ENCODE results near the gene EDC4. TPM values are rescaled to one million over a fixed set of nuclear protein-coding genes. Genes with fewer than 3 reads are reported as not detected.

EDC4 gene
- polyA plus RNA-seq, result 10 to 100 TPM; 30.6 to 76.5 (median 55.2) TPM
- long read RNA-seq, donor 1, result 0 reads
- long read RNA-seq, donor 2, result 0 reads
- long read RNA-seq, donor 3, result 0 reads
- long read RNA-seq, donor 4, result 0 reads
- long read RNA-seq, donor 5, result 0 reads
- long read RNA-seq, donor 6, full-length matches to known transcripts, result 2 of 2 reads
- long read RNA-seq, donor 6, partial matches to known transcripts, result 0 of 2 reads
- long read RNA-seq, donor 6, other reads (novel, unspliced or antisense), result 0 of 2 reads
- long read RNA-seq, donor 7, full-length matches to known transcripts, result 4 of 4 reads
- long read RNA-seq, donor 7, partial matches to known transcripts, result 0 of 4 reads
- long read RNA-seq, donor 7, other reads (novel, unspliced or antisense), result 0 of 4 reads
- long read RNA-seq, donor 8, result 0 reads
- long read RNA-seq, donor 9, partial matches to known transcripts, result 0 of 1 reads
- long read RNA-seq, donor 9, other reads (novel, unspliced or antisense), result 0 of 1 reads
- long read RNA-seq, donor 10, full-length matches to known transcripts, result 1 of 1 reads
- long read RNA-seq, donor 10, partial matches to known transcripts, result 0 of 1 reads
- long read RNA-seq, donor 10, other reads (novel, unspliced or antisense), result 0 of 1 reads

DNA sequence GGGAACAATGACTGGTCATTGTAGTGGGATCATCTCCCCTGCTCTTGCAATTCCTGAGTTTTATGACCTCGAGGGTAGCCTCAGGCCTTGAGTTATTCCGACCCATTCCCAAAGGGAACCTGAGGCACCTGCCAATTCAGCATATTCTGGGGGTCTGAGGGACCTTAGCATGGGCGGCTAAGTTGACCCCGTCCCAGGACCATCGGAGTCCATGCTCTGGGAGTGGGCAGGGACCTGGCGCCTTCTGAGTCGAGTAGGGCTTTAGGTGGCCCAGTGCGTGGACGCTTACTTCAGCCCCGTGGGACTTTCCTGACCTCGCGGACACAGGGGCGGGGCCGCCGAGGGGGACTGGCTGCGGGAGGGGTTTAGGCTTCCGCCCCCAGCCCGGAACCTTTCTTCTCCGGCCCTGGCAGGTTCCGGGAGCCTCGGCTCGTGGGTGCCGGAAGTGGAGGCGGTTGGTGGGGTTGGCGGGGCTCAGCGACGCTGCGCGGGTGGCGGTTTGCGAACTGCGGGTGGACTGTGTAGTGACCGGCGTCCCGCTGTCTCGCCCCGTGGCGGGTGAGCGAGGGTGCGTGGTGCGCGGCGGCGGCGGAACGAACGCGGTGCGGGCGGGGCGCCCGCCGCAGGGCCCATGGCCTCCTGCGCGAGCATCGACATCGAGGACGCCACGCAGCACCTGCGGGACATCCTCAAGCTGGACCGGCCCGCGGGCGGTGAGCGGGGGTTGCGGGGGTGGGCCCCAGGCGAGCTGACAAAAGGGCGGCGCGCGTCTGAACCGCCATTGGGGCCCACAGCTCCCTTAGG is at the start of gene EDC4:
TSS of gene EDC4 (plus strand) at position 422 of the 804 bp plus-strand sequence. CDS start at position 632, 210 bp downstream.
- Histone ChIP-seq H3K4me3 (ENCODE audit: low read depth in 1 of 3, low read length in 3 of 3) (peak within 1 kb of the TSS; percentile 86 to 94 (median 93)), H3K27me3 (ENCODE audit: control insufficient read depth in 3 of 3, insufficient read depth in 3 of 3, low read length in 3 of 3) (no peaks in the 10 kb centered on the region), H3K4me1 (ENCODE audit: control insufficient read depth in 3 of 3, insufficient read depth in 2 of 3, low read depth in 1 of 3, low read length in 2 of 3) (peaks cover 0 to 17% (median 9%) of the 10 kb centered on the region in 3 donors), H3K9me3 (ENCODE audit: control insufficient read depth in 2 of 2, insufficient read depth in 1 of 2, low read depth in 1 of 2, low read length in 1 of 2) (no peaks in the 10 kb centered on the region), H3K27ac (ENCODE audit: low read depth in 1 of 3, low read length in 2 of 3) (peak within 1 kb of the TSS; percentile 49 to 87 (median 78)), H3K36me3 (ENCODE audit: control insufficient read depth in 3 of 3, insufficient read depth in 2 of 3, low read depth in 1 of 3, low read length in 3 of 3) (peaks cover 4 to 64% (median 6%) of the 10 kb centered on the region in 3 donors)
- DNase-seq (peak; percentile 79 to 91), FAIRE-seq (no peak)
- WGBS, 3 donors, result 1 to 2% (median 2%) methylated on average over 43 to 72 of the region's 72 CpGs

- no peak overlapping the region for H3K4me3 ChIP-seq (ENCODE audit: low read depth in 1 of 3, low read length in 3 of 3)
- DNase-seq (no peak), FAIRE-seq (no peak)
- no peaks in the 10 kb centered on the region for H3K27me3 ChIP-seq (ENCODE audit: control insufficient read depth in 3 of 3, insufficient read depth in 3 of 3, low read length in 3 of 3)
- no peak overlapping the region for H3K27ac ChIP-seq (ENCODE audit: low read depth in 1 of 3, low read length in 2 of 3)
- 88 to 92% (median 90%) methylated on average over 8 of the region's 8 CpGs for WGBS, 3 donors
- peaks cover 0 to 48% (median 0%) of the 10 kb centered on the region in 3 donors for H3K36me3 ChIP-seq (ENCODE audit: control insufficient read depth in 3 of 3, insufficient read depth in 2 of 3, low read depth in 1 of 3, low read length in 3 of 3)
- H3K9me3 ChIP-seq (ENCODE audit: control insufficient read depth in 2 of 2, insufficient read depth in 1 of 2, low read depth in 1 of 2, low read length in 1 of 2), result no peaks in the 10 kb centered on the region
- H3K4me1 ChIP-seq (ENCODE audit: control insufficient read depth in 3 of 3, insufficient read depth in 2 of 3, low read depth in 1 of 3, low read length in 2 of 3), result no peaks in the 10 kb centered on the region
These were observed 47.7 kb upstream of the EDC4 start for GRCh38 chr16:67825119-67825518.

GRCh38 chr16:67825906-67826305 is 46.9 kb upstream of the EDC4 start:
- H3K9me3 ChIP-seq (ENCODE audit: control insufficient read depth in 2 of 2, insufficient read depth in 1 of 2, low read depth in 1 of 2, low read length in 1 of 2), result no peaks in the 10 kb centered on the region
- H3K36me3 ChIP-seq (ENCODE audit: control insufficient read depth in 3 of 3, insufficient read depth in 2 of 3, low read depth in 1 of 3, low read length in 3 of 3), result peaks cover 0 to 56% (median 4%) of the 10 kb centered on the region in 3 donors
- no peak for FAIRE-seq
- no peak for DNase-seq
- no peaks in the 10 kb centered on the region for H3K4me1 ChIP-seq (ENCODE audit: control insufficient read depth in 3 of 3, insufficient read depth in 2 of 3, low read depth in 1 of 3, low read length in 2 of 3)
- H3K4me3 ChIP-seq (ENCODE audit: low read depth in 1 of 3, low read length in 3 of 3), result no peak overlapping the region
- 89 to 93% (median 93%) methylated on average over 14 of the region's 14 CpGs for WGBS, 3 donors
- H3K27me3 ChIP-seq (ENCODE audit: control insufficient read depth in 3 of 3, insufficient read depth in 3 of 3, low read length in 3 of 3), result no peaks in the 10 kb centered on the region
- H3K27ac ChIP-seq (ENCODE audit: low read depth in 1 of 3, low read length in 2 of 3), result no peak overlapping the region

DNA sequence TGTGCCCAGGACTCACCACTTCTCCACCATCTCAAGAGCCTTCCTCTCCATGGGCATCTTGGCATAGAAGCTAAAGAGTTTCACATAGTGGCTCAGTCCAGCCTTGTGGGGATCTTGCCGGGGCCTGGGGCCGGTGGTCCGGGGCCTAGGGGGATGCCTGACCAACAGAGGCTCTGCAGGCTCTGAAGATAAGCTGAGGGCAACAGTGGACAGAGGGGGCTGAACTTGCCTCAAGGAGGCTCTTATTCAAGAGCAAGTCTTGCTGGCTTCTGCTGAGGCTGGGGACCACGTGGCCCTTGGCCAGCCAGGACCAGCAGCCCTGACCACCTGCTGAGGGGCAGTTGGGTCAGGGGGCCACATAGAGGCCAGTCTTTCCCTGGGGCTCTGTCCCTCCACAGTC is 44.2 kb upstream of the EDC4 start:
- WGBS, 3 donors, result 89 to 96% (median 94%) methylated on average over 4 of the region's 4 CpGs
- no peak for DNase-seq
- no peaks in the 10 kb centered on the region for H3K9me3 ChIP-seq (ENCODE audit: control insufficient read depth in 2 of 2, insufficient read depth in 1 of 2, low read depth in 1 of 2, low read length in 1 of 2)
- H3K27me3 ChIP-seq (ENCODE audit: control insufficient read depth in 3 of 3, insufficient read depth in 3 of 3, low read length in 3 of 3), result no peaks in the 10 kb centered on the region
- no peak overlapping the region for H3K27ac ChIP-seq (ENCODE audit: low read depth in 1 of 3, low read length in 2 of 3)
- H3K4me3 ChIP-seq (ENCODE audit: low read depth in 1 of 3, low read length in 3 of 3), result no peak overlapping the region
- peaks cover 0 to 6% (median 3%) of the 10 kb centered on the region in 3 donors for H3K4me1 ChIP-seq (ENCODE audit: control insufficient read depth in 3 of 3, insufficient read depth in 2 of 3, low read depth in 1 of 3, low read length in 2 of 3)
- H3K36me3 ChIP-seq (ENCODE audit: control insufficient read depth in 3 of 3, insufficient read depth in 2 of 3, low read depth in 1 of 3, low read length in 3 of 3), result peaks cover 0 to 72% (median 4%) of the 10 kb centered on the region in 3 donors
- no peak for FAIRE-seq

- no peaks in the 10 kb centered on the region for H3K9me3 ChIP-seq (ENCODE audit: control insufficient read depth in 2 of 2, insufficient read depth in 1 of 2, low read depth in 1 of 2, low read length in 1 of 2)
- DNase-seq, result peak; percentile 23 to 26
- FAIRE-seq, result no peak
- H3K4me3 ChIP-seq (ENCODE audit: low read depth in 1 of 3, low read length in 3 of 3), result peak overlapping the region; percentile 67 to 76 (median 69)
- no peaks in the 10 kb centered on the region for H3K27me3 ChIP-seq (ENCODE audit: control insufficient read depth in 3 of 3, insufficient read depth in 3 of 3, low read length in 3 of 3)
- WGBS, 3 donors, result 0 to 2% (median 1%) methylated on average over 3 of the region's 3 CpGs
- H3K4me1 ChIP-seq (ENCODE audit: control insufficient read depth in 3 of 3, insufficient read depth in 2 of 3, low read depth in 1 of 3, low read length in 2 of 3), result peaks cover 0 to 6% (median 3%) of the 10 kb centered on the region in 3 donors
- peak overlapping the region in 1 of 3 donors; percentile 21 for H3K27ac ChIP-seq (ENCODE audit: low read depth in 1 of 3, low read length in 2 of 3)
- peaks cover 0 to 44% (median 4%) of the 10 kb centered on the region in 3 donors for H3K36me3 ChIP-seq (ENCODE audit: control insufficient read depth in 3 of 3, insufficient read depth in 2 of 3, low read depth in 1 of 3, low read length in 3 of 3)
These were observed 39.8 kb upstream of the EDC4 start for GRCh38 chr16:67833030-67833414.

DNA sequence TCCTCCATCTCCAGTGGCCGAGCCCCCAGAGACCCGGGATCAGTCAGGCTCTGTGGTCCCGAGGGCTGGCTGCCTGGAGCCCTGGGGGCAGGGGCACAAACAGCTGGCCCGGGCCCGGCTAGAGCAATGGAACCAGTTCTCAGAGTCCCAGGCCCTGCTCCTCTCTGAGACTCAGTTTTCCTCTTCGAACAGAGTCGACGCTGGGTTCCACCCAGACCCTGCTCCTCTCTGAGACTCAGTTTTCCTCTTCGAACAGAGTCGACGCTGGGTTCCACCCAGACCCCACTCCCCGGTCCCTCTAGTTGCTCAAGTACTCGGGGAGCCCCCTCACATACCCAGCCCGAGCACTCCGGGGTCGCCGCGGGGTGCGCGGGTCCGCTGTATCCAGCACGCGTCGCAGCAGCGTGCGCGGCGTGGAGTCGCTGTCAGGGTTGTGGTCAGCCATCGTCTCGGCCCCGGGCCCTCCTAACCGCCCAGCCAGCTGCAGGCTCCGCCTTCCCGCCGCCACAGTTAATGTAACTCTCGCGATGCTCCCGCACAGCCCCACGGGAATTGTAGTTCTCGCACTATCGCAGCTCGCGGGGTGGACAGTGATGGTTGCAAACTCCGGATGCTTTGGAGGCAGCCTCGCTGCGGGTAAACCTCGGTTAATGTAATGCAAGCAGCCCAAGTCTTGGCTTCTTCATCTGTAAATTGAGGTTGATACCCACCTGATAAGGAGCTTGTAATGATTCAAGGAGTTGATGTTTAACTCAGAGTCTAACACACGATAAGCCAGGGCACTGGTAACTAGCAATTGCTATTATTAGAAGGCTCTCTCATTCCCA is 39.2 kb upstream of the EDC4 start:
- Histone ChIP-seq H3K4me1 (ENCODE audit: control insufficient read depth in 3 of 3, insufficient read depth in 2 of 3, low read depth in 1 of 3, low read length in 2 of 3) (peaks cover 0 to 6% (median 3%) of the 10 kb centered on the region in 3 donors), H3K36me3 (ENCODE audit: control insufficient read depth in 3 of 3, insufficient read depth in 2 of 3, low read depth in 1 of 3, low read length in 3 of 3) (peaks cover 0 to 38% (median 4%) of the 10 kb centered on the region in 3 donors), H3K27me3 (ENCODE audit: control insufficient read depth in 3 of 3, insufficient read depth in 3 of 3, low read length in 3 of 3) (no peaks in the 10 kb centered on the region), H3K27ac (ENCODE audit: low read depth in 1 of 3, low read length in 2 of 3) (peak overlapping the region in 1 of 3 donors; percentile 66), H3K9me3 (ENCODE audit: control insufficient read depth in 2 of 2, insufficient read depth in 1 of 2, low read depth in 1 of 2, low read length in 1 of 2) (no peaks in the 10 kb centered on the region), H3K4me3 (ENCODE audit: low read depth in 1 of 3, low read length in 3 of 3) (peak overlapping the region; percentile 67 to 76 (median 69))
- DNase-seq, result peak; percentile 87 to 95
- WGBS, 3 donors, result 1% methylated on average over 46 to 49 of the region's 49 CpGs
- FAIRE-seq, result no peak

- Histone ChIP-seq H3K27ac (ENCODE audit: low read depth in 1 of 3, low read length in 2 of 3) (peak overlapping the region in 1 of 3 donors; percentile 30), H3K36me3 (ENCODE audit: control insufficient read depth in 3 of 3, insufficient read depth in 2 of 3, low read depth in 1 of 3, low read length in 3 of 3) (peaks cover 0 to 32% (median 4%) of the 10 kb centered on the region in 3 donors), H3K27me3 (ENCODE audit: control insufficient read depth in 3 of 3, insufficient read depth in 3 of 3, low read length in 3 of 3) (no peaks in the 10 kb centered on the region), H3K9me3 (ENCODE audit: control insufficient read depth in 2 of 2, insufficient read depth in 1 of 2, low read depth in 1 of 2, low read length in 1 of 2) (no peaks in the 10 kb centered on the region), H3K4me3 (ENCODE audit: low read depth in 1 of 3, low read length in 3 of 3) (peak overlapping the region in 2 of 3 donors; percentile 67 to 69), H3K4me1 (ENCODE audit: control insufficient read depth in 3 of 3, insufficient read depth in 2 of 3, low read depth in 1 of 3, low read length in 2 of 3) (peaks cover 0 to 6% (median 3%) of the 10 kb centered on the region in 3 donors)
- 67 to 82% (median 80%) methylated on average over 10 of the region's 10 CpGs for WGBS, 3 donors
- FAIRE-seq, result no peak
- DNase-seq, result no peak
These were observed 38.6 kb upstream of the EDC4 start for GRCh38 chr16:67834242-67834614.

Data from small intestine (tissue), 16 donors.